ENCODE measurements around the gene EIF3K. TPM values are rescaled to one million over a fixed set of nuclear protein-coding genes. Genes with fewer than 3 reads are reported as not detected.

EIF3K gene
- total RNA-seq, 4 donors from 2014 or later, result 405 to 531 (median 443) TPM

DNA sequence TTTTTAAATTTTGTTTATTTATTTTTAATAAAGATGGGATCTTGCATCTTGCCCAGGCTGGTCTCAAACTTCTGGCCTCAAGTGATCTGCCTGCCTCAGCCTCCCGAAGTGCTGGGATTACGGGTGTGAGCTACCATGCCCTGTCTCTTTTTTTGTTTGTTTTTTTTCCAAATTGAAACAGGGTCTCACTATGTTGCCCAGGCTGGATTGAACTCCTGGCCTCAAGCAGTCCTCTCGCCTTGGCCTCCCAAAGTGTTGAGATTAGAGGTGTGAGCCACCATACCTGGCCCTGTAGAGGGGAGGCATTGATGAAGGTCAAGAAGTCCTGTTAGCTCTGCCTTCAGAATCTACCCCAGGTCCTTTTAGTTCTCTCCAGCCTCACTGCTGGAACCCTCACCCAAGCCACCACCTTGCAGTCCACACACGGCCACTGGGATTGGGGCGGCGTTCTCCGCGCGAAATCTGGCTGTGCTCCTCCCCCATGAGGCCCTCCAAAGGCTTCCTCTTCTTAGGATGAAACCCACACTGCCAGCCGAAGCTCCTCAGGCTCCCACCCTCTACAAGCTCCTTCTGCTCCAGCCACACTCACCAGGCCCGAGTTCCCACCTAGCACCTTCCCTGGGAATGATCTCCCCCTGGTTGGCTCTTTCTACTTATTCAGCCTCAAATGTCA, 63.3 kb downstream of the EIF3K start:
- TF ChIP-seq CTCF (IDR thresholded peaks at IDR 0.05; ENCODE audit: low read depth), result no peak

GRCh38 chr19:38682872-38683392, 63.9 kb downstream of the EIF3K start:
- no peak for TF ChIP-seq CTCF (IDR thresholded peaks at IDR 0.05; ENCODE audit: low read depth)

- no peak for TF ChIP-seq CTCF (IDR thresholded peaks at IDR 0.05; ENCODE audit: low read depth)
These were observed 64.5 kb downstream of the EIF3K start for GRCh38 chr19:38683393-38684077.

GRCh38 chr19:38684078-38684861, 65.3 kb downstream of the EIF3K start:
- TF ChIP-seq CTCF (IDR thresholded peaks at IDR 0.05; ENCODE audit: low read depth), result no peak

DNA sequence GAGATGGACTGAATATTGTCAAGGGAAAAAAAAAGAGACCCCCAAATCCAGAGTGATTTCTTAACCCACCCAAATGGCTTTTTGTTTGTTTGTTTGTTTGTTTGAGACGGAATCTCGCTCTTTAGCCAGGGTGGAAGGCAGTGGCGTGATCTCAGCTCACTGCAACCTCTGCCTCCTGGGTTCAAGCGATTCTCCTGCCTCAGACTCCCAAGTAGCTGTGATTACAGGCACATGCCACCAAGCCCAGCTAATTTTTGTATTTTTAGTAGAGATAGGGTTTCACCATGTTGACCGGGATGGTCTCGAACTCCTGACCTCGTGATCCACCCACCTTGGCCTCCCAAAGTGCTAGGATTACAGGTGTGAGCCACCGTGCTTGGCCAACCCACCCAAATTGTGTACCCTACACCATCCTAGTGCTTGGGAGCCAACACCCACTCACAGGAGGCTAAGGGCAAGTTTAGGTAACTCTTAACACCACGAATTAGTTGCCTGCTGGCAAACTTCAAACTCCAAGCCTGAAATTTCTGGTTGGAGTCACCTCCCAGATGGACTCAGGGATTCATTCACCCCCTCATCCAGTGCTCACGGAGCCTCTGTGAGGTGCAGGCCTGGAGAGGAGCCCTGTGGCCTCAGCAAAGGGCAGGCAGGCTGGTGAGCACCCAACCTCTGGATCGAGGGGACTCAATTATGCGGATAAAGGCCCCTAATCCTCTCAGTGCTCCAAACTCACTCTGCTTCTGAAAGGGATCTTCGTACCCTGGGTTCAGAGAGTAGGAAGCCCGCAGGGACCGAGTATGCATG, 66.1 kb downstream of the EIF3K start:
- no peak for TF ChIP-seq CTCF (IDR thresholded peaks at IDR 0.05; ENCODE audit: low read depth)

DNA sequence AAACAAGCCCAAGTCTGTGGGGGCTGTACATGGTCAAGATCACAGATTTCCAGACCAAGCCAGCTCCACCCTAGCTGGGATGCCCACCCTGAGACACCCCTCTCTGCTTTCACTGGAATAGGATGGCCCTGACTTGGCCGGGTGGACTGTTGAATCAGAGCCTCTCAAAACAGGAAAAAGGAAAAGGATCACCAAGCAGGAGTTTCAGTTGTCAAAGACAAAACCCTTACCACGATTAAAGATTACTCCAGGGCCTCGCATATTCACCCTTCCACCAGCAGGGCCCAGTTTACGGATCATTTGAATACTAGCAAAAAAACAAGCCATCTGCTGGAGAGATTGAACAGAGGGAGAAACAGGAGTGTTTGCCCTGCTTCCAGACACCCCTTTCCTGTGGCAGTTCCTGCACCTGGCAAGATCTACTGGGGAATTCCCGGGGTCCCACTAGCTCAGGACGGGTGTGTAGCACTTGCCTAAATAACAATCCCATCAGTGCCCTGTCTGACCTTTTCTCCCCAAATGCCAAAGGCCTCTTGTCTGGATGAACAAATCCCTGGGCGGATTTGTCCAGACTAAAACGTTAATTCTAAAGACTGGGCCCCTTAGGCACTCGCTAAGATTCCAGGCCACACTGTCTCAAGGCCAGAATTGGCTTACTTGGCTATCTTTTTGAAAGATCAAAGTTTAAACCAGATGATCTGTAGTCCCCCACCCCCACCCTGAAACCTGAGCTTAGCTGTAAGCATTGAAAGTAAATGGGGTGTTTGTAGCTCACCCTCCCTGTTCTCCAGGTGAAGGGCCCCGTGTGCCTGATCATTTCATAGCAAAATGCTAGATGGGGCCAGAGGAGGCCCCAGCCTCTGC, 66.9 kb downstream of the EIF3K start:
- TF ChIP-seq CTCF (IDR thresholded peaks at IDR 0.05; ENCODE audit: low read depth), result no peak

Measured in subcutaneous adipose tissue (tissue), 4 donors.